ENCODE measurements around the gene VPREB3. TPM values are rescaled to one million over a fixed set of nuclear protein-coding genes. Genes with fewer than 3 reads are reported as not detected.
"Not testable (repeated sequence)": the region's sequence is repeated elsewhere in the genome, so short reads cannot be mapped to it uniquely, and the experiment has no call there.

The VPREB3 gene
- total RNA-seq, 1 donor from 2014 or later: not detected

DNA sequence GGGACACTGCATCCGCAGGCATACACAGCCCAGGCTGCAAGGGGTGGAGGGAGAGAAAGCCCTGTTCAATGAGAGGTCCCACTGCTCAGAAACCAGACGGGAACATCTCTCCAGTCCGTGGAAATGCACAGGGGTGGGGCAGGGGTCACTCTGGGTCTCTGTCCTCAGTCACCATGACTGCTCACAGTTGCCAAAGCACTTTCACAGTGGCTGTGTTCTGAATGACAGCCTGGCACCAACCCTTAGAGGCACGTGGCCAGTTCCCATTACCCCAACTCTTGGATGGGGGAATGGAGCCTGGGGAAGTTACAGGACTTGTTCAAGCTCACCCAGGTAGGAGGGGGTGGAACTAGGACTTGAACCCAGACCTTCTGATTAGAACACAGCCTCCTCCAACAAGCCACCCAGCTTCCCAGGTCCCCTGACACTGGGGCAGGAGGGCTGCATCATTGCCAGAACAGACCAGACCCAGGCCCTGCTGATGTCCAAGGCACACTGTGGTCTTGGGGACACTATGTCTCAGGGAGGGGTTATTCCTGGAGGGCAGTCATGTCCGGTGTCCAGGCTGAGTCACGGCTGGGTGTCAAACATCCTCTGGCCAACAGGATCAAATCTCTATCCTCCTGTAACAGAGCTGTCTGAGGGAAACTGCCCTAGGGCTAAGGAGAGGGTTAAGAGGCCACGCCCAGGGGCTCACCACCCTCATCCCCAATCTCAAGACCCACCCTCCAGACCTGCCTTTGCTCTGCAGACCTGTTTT lies 11.5 kb downstream of the VPREB3 start:
- no peak for DNase-seq

- DNase-seq: no peak
These were observed 16.5 kb downstream of the VPREB3 start for GRCh38 chr22:23737696-23738095.

- DNase-seq: not testable (repeated sequence)
These were observed 26.1 kb downstream of the VPREB3 start for GRCh38 chr22:23728108-23728507.

- no peak for DNase-seq
These were observed 31.5 kb downstream of the VPREB3 start for GRCh38 chr22:23722724-23723123.

DNA sequence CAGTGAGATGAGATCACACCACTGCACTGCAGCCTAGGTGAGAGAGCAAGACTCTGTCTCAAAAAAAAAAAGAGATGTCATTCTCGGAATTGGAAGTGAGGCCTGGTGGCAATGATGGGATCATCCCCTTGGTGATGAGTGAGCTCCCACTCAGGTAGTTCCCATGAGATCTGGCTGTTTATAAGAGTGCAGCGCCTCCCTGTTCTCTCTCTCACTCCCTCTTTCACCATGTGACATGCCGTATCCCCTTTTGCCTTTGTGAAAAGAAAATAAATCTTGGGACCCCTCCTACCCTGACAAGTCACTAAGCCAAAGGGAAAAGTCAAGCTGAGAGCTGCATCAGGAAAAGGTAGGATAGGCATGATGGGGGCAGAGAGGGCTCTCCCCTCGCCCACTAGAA lies 32.1 kb downstream of the VPREB3 start:
- DNase-seq: no peak

DNA sequence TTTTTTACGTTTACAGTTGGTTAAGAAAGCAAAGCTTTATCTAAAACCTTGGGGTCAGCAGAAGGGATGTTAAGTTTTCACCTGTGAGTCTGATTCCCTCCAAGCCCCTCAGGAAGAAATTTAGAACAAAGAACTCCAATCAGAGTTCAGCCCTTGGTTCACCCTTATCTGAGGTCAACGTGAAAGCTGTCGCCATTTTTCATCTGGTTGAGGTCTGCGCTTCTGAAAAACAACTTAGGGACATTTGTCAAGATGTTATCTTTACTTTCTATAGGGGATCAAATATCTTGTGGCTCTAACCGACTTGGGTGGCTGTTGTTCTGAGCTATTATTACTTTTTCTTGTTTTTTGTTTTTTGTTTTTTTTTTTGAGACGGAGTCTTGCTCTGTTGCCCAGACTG lies 33.4 kb downstream of the VPREB3 start:
- no peak for DNase-seq

DNA sequence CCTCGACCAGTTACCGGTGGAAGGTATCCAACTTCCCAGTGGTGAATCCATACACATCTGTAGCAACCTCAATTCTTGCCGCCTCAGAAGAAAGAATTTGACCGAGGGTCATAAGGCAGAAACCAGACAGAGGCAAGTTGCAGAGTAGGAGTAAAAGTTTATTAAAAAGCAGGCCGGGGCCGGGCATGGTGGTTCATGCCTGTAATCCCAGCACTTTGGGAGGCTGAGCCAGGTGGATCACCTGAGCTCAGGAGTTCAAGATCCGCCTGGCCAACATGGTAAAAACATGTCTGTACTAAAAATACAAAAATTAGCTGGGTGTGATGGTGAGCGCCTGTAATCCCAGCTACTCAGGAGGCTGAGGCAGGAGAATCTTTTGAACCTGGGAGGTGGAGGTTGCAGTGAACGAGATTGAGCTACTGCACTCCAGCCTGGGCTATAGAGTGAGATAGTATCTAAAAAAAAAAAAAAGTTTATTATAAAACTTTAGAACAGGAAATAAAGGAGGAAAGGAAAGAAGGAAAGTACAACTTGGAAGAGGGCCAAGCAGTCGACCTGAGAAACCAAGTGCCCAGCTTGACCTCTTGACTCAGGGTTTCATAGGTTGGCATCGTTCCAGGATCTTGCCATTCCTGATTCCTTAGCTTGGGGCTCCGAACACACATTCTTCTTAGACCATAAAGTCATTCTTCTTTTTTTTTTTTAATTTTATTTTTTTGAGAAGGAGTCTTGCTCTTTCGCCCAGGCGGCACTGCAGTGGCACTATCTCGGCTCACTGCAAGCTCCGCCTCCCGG lies 35.7 kb downstream of the VPREB3 start:
- DNase-seq: no peak

DNA sequence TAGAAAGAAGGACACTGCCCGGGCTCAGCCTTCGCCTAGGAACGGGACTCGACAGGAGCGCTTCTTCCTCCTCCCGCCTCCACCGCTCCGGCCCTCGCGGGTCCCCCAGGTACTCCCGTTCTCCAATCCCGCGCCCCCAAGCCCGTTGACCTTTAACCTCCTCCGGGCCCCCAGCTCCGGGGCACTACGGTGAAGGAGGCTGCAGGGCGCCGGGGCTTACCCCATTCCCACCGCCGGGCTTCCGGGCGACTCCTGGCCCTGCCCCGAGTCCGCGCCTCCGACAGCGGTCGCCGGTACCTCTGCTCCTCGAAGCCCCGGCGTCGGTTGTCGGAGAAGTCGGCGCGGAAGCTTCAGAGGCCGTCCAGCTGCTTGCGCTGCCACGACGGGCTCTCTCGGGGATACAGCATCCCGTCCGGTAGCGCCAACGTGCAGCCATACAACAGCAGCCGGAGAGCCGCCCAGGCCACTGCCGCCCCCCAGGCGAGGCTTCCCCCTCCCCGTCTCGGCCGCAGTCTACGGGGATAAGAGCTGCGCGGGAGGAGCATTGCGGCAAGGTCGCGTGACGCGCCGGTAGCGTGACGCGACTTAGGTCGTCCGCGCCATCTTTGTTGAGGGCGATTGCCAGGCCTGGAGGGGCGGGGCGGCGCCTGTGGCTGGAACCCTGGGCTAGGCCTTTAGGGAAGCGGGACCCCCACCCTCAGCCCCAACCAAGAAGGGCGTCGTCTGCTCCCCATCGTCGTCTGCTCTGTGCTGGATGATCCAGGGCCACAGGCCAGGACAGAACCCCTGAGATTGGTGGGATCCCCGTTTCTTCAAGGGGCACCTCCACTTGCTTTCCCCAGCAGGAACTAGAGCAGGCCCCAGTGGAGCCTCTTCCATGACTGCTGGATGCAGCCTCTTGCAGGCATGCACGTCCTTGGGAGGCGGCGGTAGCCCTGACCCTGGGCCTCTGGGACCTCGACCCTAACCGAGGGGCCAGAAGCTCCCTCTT lies 37.1 kb downstream of the VPREB3 start:
- DNase-seq: peak; percentile 75

DNA sequence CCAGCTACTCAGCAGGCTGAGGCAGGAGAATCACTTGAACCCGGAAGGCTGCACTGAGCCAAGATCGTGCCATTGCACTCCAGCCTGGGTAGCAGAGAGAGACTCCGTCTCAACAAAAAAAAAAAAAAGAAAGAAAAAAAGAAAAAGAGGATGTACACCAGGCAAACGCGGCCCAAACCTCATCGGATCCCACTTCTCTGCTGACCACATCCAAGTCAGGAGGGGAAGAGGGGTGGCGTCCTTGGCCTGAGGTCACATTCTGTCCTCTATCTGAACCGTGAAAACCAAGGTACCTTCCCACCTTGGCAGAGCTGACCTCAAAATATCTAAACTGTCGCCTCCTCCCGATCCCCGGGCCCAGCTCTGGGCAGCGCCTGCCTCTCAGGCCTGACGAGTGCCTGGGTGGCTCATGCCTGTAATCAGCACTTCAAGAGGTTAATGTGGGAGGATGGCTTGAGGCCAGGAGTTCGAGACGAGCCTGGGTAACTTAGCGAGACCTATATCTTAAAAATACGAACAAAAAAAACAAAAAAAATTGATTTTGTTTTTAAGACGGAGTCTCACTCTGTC lies 38.3 kb downstream of the VPREB3 start:
- no peak for DNase-seq

DNA sequence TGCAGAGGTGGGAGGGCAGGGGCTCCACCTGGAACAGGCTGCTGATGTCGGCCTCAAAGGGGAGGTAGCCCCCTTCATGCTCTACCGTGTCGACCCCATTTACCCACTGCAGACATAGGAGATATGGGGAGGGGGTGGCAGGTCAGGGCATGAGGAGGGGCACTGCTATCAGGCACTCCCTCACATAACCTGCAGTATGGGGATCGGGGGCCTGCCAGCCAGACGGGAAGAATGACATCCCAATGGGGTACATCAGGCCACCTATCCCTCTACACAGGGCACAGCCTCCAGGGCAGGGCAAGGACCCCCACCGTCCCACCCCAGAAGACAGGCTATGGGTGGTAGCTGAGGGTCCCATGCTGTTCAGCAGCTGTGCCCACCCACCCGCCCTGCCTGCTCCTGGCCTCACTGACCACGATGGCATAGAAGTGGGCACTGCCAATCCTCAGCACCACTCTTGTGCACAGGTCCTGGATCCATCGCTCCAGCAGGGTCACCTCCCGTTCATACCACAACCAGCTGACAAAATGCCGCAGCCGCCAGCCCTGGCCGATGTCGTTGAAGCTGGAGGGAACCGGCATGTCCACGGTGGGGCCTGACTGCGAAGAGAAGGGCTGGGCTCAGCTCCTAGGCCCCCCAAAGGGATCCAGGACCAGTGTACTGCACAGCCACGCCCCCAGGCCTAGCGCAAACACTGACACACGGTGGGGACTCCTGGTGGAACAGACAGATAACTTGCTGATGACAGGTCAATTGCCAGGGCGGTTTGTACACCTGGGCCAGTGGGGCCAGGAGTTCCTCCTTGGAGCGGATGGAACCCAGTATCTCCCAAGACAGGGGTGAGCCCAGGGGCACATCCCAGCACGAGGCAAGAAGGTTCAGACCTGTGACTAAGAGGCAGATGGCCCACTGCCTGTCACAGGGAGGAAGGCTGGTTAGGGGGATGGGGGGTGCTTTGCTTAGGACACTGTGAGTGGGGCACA lies 39.3 kb downstream of the VPREB3 start:
- DNase-seq: no peak

DNA sequence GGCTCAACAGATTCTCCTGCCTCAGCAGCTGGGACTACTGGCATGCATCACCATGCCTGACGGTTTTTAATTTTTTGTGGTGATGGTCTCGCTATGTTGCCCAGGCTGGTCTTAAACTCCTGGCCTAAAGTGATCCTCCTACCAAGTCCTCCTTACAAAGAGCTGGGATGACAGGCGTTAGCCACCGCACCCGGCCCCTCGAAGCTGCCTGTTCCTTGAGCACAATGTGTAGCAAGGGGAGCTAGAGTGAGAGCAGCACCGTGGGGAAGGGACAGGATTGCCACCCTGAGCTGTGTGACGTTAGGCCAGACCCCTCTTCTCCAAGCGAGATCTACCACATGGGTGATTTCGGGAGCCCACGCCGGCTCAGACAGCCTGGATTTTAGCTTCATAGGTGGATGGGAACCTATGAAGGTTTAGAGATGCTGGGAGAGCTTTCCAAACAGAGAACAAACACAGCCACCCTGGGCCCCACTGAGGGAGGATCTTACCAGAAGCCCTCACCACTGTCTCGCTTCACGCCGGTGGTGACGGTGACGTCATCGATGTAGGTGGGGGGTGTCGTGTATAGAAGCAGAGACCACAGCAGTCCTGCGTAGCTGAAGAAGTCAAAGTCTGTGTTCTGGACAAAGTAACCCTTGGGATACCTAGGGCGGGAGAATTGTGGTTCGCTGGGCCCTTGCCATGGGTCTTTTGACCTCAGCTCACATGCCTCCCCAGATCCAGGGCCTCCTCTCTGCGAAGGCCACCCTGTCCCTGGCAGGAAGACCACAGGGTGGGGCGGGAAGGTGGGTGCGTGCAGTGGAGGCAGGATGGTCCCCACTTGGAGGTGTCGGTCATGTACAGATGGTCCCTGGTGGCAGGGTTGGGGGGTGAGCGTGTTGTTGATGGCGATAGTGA lies 40.3 kb downstream of the VPREB3 start:
- no peak for DNase-seq

DNA sequence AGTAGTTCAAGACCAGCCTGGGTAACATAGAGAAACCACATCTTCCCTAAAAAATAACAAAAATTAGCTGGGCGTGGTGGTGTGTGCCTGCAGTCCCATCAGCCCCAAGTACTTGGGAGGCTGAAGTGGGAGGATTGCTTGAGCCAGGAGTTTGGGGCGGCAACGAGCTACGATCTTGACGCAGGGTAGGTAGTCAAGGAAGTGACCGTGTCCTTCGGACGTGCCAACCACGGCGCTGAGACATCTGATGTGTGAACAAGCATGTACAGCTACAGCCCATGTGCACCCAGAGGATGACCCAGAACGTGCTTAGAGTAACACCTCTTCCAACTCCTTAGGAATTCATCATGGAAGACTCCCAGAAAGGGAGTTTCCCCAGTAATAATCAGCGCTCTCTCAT lies 42.0 kb downstream of the VPREB3 start:
- DNase-seq: no peak

GRCh38 chr22:23709107-23709506 lies 45.1 kb downstream of the VPREB3 start:
- no peak for DNase-seq

GRCh38 chr22:23708270-23708669 lies 46.0 kb downstream of the VPREB3 start:
- DNase-seq: no peak

DNA sequence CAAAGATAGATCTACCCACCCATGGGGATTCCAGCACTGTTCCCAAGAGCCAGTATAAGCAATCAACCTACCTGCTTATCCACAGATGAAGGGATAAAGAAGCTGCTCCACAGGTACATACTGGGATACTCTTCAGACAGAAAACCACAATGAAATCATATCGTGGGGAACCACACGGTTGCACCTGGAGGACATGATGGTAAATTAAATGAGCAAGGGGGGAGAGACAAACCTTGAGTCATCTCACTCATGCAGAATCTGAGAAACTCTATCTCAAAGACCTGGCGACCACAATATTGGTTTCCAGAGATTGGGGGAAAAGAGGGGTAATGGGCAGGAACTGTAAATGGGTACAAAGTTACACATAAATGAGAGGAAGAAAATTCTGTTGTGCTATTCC lies 48.9 kb downstream of the VPREB3 start:
- no peak for DNase-seq

DNA sequence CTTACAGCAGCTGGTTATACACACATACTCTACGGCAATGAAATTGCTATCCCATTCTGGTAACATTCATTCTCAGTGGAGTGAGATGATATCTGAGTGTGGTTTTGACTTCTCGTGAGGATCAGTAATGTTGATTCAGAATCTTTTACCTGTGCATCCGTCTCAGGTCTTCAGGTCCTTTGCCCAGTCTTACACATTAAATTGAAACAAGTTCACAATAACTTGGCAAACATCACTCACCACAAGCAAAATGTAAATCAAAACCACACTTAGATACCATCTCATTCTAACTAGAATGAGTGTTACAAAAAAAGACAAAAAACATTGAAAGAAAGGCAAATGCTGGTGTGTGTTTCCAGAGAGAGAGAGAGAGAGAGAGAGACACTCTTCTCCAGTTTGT lies 49.4 kb downstream of the VPREB3 start:
- no peak for DNase-seq

DNA sequence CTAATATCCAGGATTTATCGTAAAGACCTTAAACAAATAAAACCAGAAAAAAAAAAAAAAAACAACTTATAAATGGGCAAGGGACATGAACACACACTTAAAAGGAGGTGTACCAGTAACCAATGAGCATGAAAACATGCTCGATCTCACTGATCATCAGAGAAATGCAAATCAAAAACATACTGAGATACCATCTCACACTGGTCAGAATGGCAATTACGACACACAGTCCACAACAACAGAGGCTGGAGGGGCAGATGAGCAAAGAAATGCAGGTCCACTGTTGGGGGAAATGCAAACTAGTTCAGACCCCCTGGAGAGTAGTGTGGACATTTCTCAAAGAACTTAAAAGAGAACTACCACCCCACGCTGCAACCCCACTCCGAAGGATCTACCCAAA lies 50.2 kb downstream of the VPREB3 start:
- no peak for DNase-seq
